Chondrocyte (in vitro differentiated cells): ENCODE results near the gene UGT2A2. TPM values are rescaled to one million over a fixed set of nuclear protein-coding genes. Genes with fewer than 3 reads are reported as not detected.

Source experiments
- DNase-seq: peaks from one replicate; pipeline ENCODE4 v3.0.0; 2021; ENCODE audit warnings: mixed read lengths, low spot score
- H3K27ac Mint-ChIP-seq: one replicate; pipeline ENCODE4 v1.8.0; 2021; ENCODE audit warnings: mild to moderate bottlenecking, moderate library complexity, mixed read lengths; ENCODE audit not compliant: unreplicated experiment
- H3K27me3 Mint-ChIP-seq: 2 replicates; pipeline ENCODE4 v1.8.0; 2021; ENCODE audit warnings: low read depth, mixed read lengths
- H3K36me3 Mint-ChIP-seq: 2 replicates; pipeline ENCODE4 v1.8.0; 2021; ENCODE audit warnings: low read depth, mixed read lengths
- H3K4me1 Mint-ChIP-seq: 2 replicates; pipeline ENCODE4 v1.8.0; 2021; ENCODE audit warnings: low read depth, mild to moderate bottlenecking, mixed read lengths
- H3K4me3 Mint-ChIP-seq: one replicate; pipeline ENCODE4 v1.8.0; 2021; ENCODE audit warnings: mild to moderate bottlenecking, moderate library complexity, mixed read lengths; ENCODE audit not compliant: unreplicated experiment
- H3K9me3 Mint-ChIP-seq: 2 replicates; pipeline ENCODE4 v1.8.0; 2021; ENCODE audit warnings: low read depth, mixed read lengths
- CTCF ChIP-seq: fragments of 200-600 bp; sonication (generic); IDR thresholded peaks from 2 replicates; pipeline ENCODE4 v1.5.0; 2021; ENCODE audit warnings: antibody characterized with exemption, mild to moderate bottlenecking, moderate library complexity
- total RNA-seq: library from RNA; stranded (reverse); gene quantifications from 3 replicates; pipeline ENCODE4 v1.2.1, GENCODE V29; 2021

UGT2A2 gene
- total RNA-seq, 1 donor from 2014 or later = not detected

GRCh38 chr4:69642961-69643360 lies 3.5 kb upstream of the UGT2A2 start:
- no peak overlapping the region for H3K27ac Mint-ChIP-seq
- H3K9me3 Mint-ChIP-seq = no peaks in the 10 kb centered on the region
- H3K27me3 Mint-ChIP-seq = peaks cover 16% of the 10 kb centered on the region
- DNase-seq = no peak
- H3K36me3 Mint-ChIP-seq = no peaks in the 10 kb centered on the region
- TF ChIP-seq CTCF = no peak
- H3K4me1 Mint-ChIP-seq = no peaks in the 10 kb centered on the region
- no peak overlapping the region for H3K4me3 Mint-ChIP-seq

- Mint-ChIP-seq H3K4me3 (no peak overlapping the region), H3K27me3 (peaks cover 8% of the 10 kb centered on the region), H3K27ac (no peak overlapping the region), H3K9me3 (no peaks in the 10 kb centered on the region), H3K36me3 (no peaks in the 10 kb centered on the region), H3K4me1 (no peaks in the 10 kb centered on the region)
- TF ChIP-seq CTCF = no peak
- no peak for DNase-seq
Measured at GRCh38 chr4:69640289-69640688, 847 bp upstream of the UGT2A2 start.

GRCh38 chr4:69617083-69617694 lies 22.3 kb downstream of the UGT2A2 start:
- TF ChIP-seq CTCF = peak; percentile 79
- H3K36me3 Mint-ChIP-seq = no peaks in the 10 kb centered on the region
- DNase-seq = no peak

GRCh38 chr4:69610484-69610883 lies 29.0 kb downstream of the UGT2A2 start:
- no peaks in the 10 kb centered on the region for H3K9me3 Mint-ChIP-seq
- DNase-seq = no peak
- no peak overlapping the region for H3K4me3 Mint-ChIP-seq
- no peaks in the 10 kb centered on the region for H3K4me1 Mint-ChIP-seq
- H3K27me3 Mint-ChIP-seq = peaks cover 4% of the 10 kb centered on the region
- no peaks in the 10 kb centered on the region for H3K36me3 Mint-ChIP-seq
- no peak for TF ChIP-seq CTCF
- H3K27ac Mint-ChIP-seq = no peak overlapping the region

More at GRCh38 chr4:69617083-69617694, 22.3 kb downstream of the UGT2A2 start:
- Mint-ChIP-seq H3K4me1 (no peaks in the 10 kb centered on the region), H3K27ac (no peak overlapping the region), H3K4me3 (no peak overlapping the region), H3K9me3 (peaks cover 8% of the 10 kb centered on the region), H3K27me3 (peaks cover 8% of the 10 kb centered on the region)

GRCh38 chr4:69601065-69601464 lies 38.4 kb downstream of the UGT2A2 start:
- no peak for TF ChIP-seq CTCF
- no peak overlapping the region for H3K27ac Mint-ChIP-seq
- no peaks in the 10 kb centered on the region for H3K36me3 Mint-ChIP-seq
- no peaks in the 10 kb centered on the region for H3K9me3 Mint-ChIP-seq
- no peak overlapping the region for H3K4me3 Mint-ChIP-seq
- DNase-seq = no peak
- no peaks in the 10 kb centered on the region for H3K4me1 Mint-ChIP-seq
- peaks cover 2% of the 10 kb centered on the region for H3K27me3 Mint-ChIP-seq
